GM19463 (cell line): ENCODE measurements around the gene ESR1.

Source experiments
- ATAC-seq: cut with Tn5 transposase; IDR thresholded peaks from one replicate; pipeline ENCODE4 v1.9.1; 2021; ENCODE audit warnings: mild to moderate bottlenecking, moderate library complexity; ENCODE audit not compliant: unreplicated experiment

ESR1 gene

GRCh38 chr6:152166897-152167296 lies 359.4 kb downstream of the ESR1 start:
- no peak for ATAC-seq

- ATAC-seq, result no peak
Measured at GRCh38 chr6:152167641-152168603, 360.4 kb downstream of the ESR1 start.

GRCh38 chr6:152170313-152170701 lies 362.8 kb downstream of the ESR1 start:
- no peak for ATAC-seq

DNA sequence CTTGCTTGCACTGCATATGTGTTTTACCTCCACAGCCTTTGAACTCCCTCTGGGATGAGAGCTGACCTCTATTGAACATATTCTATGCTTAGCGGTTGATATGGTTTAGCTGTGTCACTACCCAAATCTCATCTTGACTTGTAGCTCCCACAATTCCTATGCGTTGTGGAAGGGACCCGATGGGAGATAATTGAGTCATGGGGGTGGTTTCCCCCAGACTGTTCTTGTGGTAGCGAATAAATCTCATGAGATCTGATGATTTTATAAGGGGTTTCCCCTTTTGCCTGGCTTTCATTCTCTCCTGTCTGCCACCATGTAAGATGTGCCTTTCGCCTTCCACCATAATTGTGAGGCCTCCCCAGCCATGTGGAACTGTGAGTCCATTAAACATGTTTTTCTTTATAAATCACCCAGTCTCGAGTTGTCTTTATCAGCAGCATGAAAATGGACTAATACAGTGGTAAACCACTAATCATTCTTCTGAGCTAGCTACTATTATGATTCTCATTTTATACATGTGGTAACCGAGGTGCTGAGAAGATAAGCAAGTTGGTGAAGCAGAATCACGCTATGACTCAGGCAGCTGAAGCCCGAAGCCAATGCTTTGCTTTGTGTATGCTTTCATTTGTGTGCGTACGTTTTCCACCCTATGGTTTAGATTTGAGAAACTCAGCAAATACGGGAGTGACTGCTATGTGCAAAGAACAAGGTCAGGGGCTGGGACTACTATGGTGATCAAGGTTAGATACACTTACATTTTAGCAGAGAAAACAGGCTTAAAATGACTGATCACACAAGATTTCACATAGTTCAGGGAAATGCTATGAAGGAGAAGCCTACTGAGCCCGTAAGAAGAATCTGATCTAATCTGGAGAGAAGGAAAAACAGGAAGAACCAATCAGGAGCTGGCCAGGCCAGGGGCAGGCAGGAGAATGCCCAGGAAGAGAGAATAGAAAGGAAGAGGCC lies 363.5 kb downstream of the ESR1 start:
- peak; percentile 97 for ATAC-seq

DNA sequence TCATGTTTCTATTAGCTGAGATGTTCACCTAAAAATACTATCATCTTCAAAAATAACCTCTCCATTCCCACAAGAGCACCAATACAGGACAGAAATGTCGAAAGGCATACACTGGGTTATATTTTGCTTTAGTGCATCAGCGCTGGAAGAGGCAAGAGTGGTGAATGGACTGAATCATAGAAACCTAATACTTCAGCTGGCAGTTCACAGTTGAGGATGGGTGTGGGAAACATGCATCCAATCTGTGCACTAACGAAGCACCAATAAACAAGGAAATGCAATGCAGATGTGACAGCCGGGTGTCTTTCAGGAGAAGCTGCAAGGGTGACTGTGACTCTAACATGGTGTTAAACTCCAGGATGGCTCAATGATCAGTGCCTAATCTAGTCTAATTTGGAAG lies 365.8 kb downstream of the ESR1 start:
- ATAC-seq, result no peak

DNA sequence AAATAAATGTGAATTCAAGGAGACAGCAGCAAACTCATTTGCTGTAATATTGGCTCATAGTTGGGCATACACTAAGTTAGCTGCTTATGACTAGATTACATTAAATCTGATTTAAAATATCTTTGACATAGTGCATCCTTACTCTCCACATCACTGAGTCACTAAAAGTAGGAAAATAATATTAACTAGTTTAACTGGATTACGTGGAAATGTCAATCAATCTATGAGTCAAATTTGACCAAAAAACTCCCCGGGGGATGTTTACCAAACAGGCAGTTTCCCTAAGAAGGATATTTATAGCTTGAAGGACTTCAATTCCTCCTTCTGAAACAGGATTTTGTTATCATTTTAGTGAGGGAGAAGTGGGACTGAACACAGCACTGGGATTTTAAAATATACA lies 366.5 kb downstream of the ESR1 start:
- ATAC-seq, result no peak

DNA sequence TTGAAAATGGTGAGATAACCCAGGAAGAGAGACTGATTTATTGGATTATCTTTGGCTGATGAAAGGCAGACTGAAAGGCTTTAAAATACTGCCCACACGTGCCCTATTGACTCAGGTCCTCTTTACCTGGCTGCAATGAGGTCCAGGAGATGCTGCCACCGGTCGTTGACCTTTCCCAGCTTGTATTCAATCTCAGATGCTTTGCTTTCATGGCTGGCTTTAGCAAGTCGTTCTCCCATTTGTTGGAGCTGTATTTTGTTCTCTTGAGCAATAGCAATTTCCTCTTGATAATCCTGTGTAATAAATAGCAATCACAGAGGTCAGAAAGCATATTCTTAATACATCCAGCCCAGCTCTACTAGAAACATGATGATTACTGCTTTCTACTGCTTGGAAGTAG lies 368.8 kb downstream of the ESR1 start:
- no peak for ATAC-seq
